Ectodermal cell (in vitro differentiated cells): ENCODE measurements around the gene NPC1L1.

Source experiments
- H3K27ac ChIP-seq: 2 replicates; pipeline ENCODE4 v1.7.0; 2013; ENCODE audit warnings: mild to moderate bottlenecking, low read depth, low read length; ENCODE audit not compliant: insufficient read depth, poor library complexity, severe bottlenecking
- H3K27me3 ChIP-seq: 2 replicates; pipeline ENCODE4 v1.7.0; 2013; ENCODE audit warnings: mild to moderate bottlenecking, low read length; ENCODE audit not compliant: insufficient read depth, control insufficient read depth, poor library complexity, severe bottlenecking
- H3K36me3 ChIP-seq: one replicate; pipeline ENCODE4 v1.7.0; 2013; ENCODE audit warnings: low read length; ENCODE audit not compliant: control insufficient read depth, insufficient read depth
- H3K4me1 ChIP-seq: one replicate; pipeline ENCODE4 v1.7.0; 2013; ENCODE audit warnings: low read length; ENCODE audit not compliant: control insufficient read depth, insufficient read depth
- H3K4me3 ChIP-seq: 2 replicates; pipeline ENCODE4 v1.7.0; 2013; ENCODE audit warnings: low read depth, low read length, control low read depth; ENCODE audit not compliant: insufficient read depth
- H3K9me3 ChIP-seq: 2 replicates; pipeline ENCODE4 v1.7.0; 2013; ENCODE audit warnings: mild to moderate bottlenecking, low read length, moderate library complexity; ENCODE audit not compliant: control insufficient read depth
- WGBS, 2 experiments: methylation state at CpG; one replicate each; pipeline ENCODE4 v1.1.7; 2013; ENCODE audit warnings: missing lambda C conversion rate in 2 of 2; 5-methylcytosine and 5-hydroxymethylcytosine counted together

Gene NPC1L1

DNA sequence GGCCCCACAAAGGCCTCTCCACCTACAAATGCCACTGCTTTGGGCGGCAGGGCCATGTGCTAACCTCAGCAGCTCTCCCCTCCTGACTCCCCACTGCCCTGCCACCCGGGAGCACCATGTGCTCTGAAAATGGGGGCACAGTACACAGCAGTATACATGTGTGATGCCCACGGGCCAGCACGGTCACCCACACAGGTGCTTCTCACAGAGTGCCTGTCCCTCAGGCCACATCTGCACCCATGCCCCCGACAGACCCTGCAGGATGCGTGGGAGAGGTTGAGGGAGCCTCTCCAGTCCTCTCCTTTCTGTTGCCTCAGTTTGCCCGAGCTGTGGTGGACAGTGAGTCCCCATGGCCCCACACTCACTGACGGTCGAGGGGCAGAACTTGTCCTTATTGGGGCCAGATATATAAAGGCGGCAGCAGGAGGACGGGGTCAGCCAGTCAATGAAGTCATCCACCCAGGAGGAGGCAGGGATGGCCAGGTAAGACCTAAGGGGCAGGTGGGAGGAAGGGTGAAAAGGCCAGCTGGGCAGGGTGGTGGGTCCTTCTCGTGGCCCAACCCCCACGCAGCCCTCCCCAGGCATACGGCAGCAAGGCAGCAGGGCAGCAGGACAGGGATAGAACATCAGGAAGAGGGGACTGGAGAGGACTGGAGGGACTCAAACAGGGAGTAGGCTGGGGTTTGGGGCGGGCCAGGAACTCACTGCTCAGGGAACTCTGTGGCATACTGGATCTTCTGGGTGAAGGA, 19.6 kb downstream of the NPC1L1 start:
- no peak overlapping the region for H3K27ac ChIP-seq
- no peaks in the 10 kb centered on the region for H3K27me3 ChIP-seq
- no peaks in the 10 kb centered on the region for H3K36me3 ChIP-seq
- H3K9me3 ChIP-seq = no peaks in the 10 kb centered on the region
- H3K4me1 ChIP-seq = no peaks in the 10 kb centered on the region
- 91 to 92% methylated on average over 15 of the region's 15 CpGs for WGBS, 2 experiments
- H3K4me3 ChIP-seq = no peak overlapping the region

DNA sequence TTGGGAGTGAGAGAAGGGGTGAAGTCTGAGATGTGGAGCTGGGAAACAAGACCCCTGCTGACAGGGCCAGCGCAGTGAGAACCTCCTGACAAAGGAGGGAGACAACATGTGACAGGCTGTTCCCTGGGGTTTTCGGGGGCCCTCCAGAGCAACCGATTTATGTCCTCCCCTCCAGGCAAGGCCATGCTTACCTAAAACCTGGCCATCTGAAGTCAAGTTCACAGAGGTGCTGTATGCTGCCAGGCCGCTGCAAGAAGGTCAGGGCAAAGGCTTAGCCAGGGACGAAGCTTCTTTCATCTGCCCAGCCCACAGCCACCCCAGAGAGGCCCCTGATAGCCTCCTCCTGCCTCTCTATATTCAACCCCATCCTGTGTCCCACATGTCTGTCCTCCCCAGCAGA, 20.6 kb downstream of the NPC1L1 start:
- H3K27me3 ChIP-seq = no peaks in the 10 kb centered on the region
- WGBS, 2 experiments = 84 to 88% methylated on average over 5 of the region's 5 CpGs
- no peak overlapping the region for H3K27ac ChIP-seq
- H3K4me3 ChIP-seq = no peak overlapping the region
- H3K4me1 ChIP-seq = no peaks in the 10 kb centered on the region
- H3K9me3 ChIP-seq = no peaks in the 10 kb centered on the region
- no peaks in the 10 kb centered on the region for H3K36me3 ChIP-seq

DNA sequence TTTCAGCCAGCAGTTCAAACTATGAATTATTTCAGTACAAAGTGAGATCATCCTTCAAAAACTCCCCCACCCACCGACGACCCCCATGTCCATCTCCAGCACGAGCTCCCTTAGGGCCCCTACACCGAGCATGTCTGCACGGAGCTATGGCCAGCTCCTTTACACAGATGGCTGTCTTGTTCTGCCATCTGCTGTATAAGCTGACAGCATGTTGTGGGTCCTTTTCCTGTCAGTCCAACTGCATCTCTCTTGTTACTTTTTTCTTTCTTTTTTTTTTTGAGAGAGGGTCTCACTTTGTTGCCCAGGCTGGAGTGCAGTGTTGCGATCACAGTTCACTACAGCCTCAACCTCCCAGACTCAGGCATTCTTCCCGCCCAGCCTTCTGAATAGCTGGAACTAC, 21.6 kb downstream of the NPC1L1 start:
- Histone ChIP-seq H3K4me1 (no peaks in the 10 kb centered on the region), H3K36me3 (no peaks in the 10 kb centered on the region), H3K9me3 (no peaks in the 10 kb centered on the region), H3K4me3 (no peak overlapping the region), H3K27me3 (no peaks in the 10 kb centered on the region), H3K27ac (no peak overlapping the region)
- WGBS, 2 experiments = 86 to 91% methylated on average over 7 of the region's 7 CpGs

DNA sequence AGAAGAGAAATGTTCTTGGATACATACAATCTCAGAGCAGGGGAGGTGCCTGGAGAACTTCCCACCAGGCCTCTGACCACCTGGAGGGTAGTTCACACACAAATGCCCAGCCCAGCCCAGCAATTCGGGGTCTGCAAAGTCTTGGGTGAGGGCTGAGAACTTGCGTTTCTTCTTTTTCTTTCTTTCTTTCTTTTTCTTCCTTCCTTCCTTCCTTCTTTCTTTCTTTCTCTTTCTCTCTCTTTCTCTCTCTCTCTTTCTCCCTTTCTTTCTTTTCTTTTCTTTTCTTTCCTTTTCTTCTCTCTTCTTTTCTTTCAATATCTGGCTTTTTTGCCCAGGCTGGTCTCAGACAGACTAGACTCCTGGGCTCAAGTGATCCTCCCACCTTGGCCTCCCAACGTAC, 22.4 kb downstream of the NPC1L1 start:
- no peak overlapping the region for H3K27ac ChIP-seq
- no peaks in the 10 kb centered on the region for H3K27me3 ChIP-seq
- H3K36me3 ChIP-seq = no peaks in the 10 kb centered on the region
- no peaks in the 10 kb centered on the region for H3K4me1 ChIP-seq
- no peaks in the 10 kb centered on the region for H3K9me3 ChIP-seq
- 77 to 87% methylated on average over 3 of the region's 3 CpGs for WGBS, 2 experiments
- H3K4me3 ChIP-seq = no peak overlapping the region

DNA sequence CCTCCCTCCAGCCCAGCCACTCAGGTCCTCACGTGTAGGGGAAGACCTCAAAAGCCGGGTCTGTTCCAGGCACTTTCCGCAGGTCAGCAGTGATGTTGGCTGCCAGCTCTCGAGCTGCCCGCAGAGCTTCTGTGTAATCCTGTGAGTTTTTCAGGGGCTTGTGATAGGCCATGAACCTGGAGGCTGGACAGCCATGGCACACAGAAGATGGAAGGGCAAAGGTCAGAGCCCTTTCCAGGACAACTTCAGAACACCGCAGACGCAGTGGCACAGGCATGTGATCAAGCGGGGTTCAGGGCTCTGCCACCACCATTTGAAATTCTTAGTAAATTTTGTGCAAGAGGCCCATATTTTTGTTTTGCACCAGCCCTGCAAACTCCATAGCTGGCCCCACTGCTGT, 24.0 kb downstream of the NPC1L1 start:
- H3K9me3 ChIP-seq = no peaks in the 10 kb centered on the region
- no peaks in the 10 kb centered on the region for H3K27me3 ChIP-seq
- H3K4me3 ChIP-seq = no peak overlapping the region
- no peak overlapping the region for H3K27ac ChIP-seq
- WGBS, 2 experiments = 89 to 92% methylated on average over 8 of the region's 8 CpGs
- H3K36me3 ChIP-seq = no peaks in the 10 kb centered on the region
- H3K4me1 ChIP-seq = no peaks in the 10 kb centered on the region

DNA sequence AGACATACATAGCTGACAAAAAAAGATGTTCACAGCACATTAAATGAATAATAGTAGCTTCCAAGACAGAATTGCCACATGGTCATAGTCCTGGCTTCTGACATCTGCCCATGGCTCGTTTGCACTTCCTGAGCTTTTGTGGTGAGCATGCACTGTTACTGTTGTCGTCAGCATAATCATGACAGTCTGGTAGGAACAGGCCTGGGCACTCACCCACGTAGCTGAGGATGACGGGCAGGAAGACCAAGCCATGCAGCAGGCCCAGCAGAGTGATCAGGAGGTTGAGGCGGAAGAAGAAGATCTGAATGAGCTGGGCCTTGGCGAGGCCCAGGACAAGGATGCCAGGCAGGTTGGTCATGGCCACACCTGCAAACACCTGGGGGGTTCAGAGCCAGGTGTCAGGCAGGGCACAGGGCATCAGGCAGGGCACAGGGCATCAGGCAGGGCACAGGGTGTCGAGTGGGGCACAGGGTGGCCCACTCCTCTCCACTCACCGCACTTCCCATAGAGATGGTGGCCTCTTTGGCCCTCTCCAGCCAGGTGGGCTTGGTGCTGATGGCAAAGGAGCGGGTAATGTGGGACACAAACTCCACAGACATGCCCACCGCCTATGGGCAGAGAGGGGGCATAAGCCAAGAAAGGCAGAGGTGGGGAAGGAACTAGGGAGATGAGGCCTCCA, 25.4 kb downstream of the NPC1L1 start:
- Histone ChIP-seq H3K27me3 (no peaks in the 10 kb centered on the region), H3K4me1 (no peaks in the 10 kb centered on the region), H3K36me3 (no peaks in the 10 kb centered on the region), H3K27ac (no peak overlapping the region), H3K4me3 (no peak overlapping the region), H3K9me3 (no peaks in the 10 kb centered on the region)
- WGBS, 2 experiments = 89 to 90% methylated on average over 10 of the region's 10 CpGs

DNA sequence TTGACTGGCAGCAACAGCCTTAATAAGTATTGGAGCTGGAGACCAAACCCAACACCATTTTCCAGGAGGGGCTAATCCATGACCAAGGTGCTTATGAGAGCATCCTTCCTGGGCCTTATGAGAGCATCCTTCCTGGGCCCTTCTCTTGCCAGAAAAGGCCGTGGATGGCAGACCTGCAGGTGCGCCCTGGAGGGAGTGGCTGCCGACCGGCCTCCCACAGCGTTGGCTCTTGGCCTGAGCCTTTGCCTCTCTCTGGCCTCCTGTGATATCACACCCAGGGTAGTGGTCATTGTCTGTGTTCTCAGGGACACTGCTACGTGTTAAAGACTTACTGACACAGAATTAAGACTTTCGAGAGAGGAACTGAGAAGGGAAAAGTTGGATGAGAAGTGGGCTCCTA, 28.4 kb downstream of the NPC1L1 start:
- Histone ChIP-seq H3K9me3 (no peaks in the 10 kb centered on the region), H3K27ac (no peak overlapping the region), H3K4me1 (no peaks in the 10 kb centered on the region), H3K27me3 (no peaks in the 10 kb centered on the region), H3K4me3 (no peak overlapping the region), H3K36me3 (no peaks in the 10 kb centered on the region)
- WGBS, 2 experiments = 91 to 92% methylated on average over 7 of the region's 7 CpGs

DNA sequence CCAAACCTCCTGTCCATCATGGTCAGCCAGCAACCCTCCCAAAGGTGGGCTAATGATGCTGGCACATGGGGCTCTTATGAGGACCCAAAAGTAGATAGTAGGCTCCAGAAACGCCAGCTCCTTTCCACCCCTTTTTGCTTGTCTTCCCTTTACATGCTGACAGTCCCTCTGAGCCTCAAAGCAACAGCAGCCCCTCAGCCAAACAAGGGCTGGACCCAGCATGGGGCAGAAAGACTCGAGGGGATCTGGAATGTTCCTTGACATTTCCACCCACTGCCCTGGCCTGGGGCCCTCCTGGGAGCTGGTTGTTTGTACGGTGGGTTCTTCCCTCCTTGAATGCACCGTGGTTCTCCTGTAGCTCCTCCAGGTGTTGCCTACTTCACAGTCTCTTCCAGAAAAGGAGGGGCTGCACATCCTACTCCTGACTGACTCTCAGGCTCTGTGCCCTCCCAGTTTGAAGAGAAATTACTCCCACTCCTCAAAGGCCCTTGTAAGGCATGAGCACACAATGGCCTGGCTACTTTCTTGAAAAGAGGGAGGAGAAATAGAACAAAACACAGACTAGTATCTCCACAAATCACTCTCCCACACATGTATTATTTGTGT, 29.2 kb downstream of the NPC1L1 start:
- H3K27me3 ChIP-seq = no peaks in the 10 kb centered on the region
- H3K9me3 ChIP-seq = no peaks in the 10 kb centered on the region
- WGBS, 2 experiments = 61 to 66% methylated on average over 4 of the region's 4 CpGs

DNA sequence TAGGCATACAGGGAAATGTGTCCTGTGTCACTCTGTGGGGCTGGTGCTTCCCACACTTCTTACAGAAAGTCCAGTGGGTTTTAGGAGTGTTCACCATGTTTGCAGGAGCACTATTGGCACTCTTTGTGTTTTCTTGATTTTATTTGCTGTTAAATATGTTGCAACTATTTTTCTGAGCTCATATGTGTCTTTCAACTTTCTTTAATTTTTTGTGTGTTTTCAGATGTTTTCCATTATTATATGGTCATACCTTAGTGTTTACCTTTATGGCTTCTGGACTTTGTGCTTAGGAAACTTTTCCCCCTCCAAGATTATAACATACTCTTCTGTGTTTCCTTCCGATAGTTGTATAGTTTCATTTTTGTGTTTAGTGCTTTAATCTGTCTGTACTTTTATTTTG, 29.9 kb downstream of the NPC1L1 start:
- no peak overlapping the region for H3K27ac ChIP-seq
- WGBS, 2 experiments = no CpG with 5 or more reads among the region's 1 CpG
- H3K27me3 ChIP-seq = no peaks in the 10 kb centered on the region
- H3K4me1 ChIP-seq = no peaks in the 10 kb centered on the region
- no peaks in the 10 kb centered on the region for H3K36me3 ChIP-seq
- no peaks in the 10 kb centered on the region for H3K9me3 ChIP-seq
- H3K4me3 ChIP-seq = no peak overlapping the region

More for the DNA sequence above, 29.2 kb downstream of the NPC1L1 start:
- Histone ChIP-seq H3K36me3 (no peaks in the 10 kb centered on the region), H3K4me1 (no peaks in the 10 kb centered on the region), H3K27ac (no peak overlapping the region), H3K4me3 (no peak overlapping the region)

DNA sequence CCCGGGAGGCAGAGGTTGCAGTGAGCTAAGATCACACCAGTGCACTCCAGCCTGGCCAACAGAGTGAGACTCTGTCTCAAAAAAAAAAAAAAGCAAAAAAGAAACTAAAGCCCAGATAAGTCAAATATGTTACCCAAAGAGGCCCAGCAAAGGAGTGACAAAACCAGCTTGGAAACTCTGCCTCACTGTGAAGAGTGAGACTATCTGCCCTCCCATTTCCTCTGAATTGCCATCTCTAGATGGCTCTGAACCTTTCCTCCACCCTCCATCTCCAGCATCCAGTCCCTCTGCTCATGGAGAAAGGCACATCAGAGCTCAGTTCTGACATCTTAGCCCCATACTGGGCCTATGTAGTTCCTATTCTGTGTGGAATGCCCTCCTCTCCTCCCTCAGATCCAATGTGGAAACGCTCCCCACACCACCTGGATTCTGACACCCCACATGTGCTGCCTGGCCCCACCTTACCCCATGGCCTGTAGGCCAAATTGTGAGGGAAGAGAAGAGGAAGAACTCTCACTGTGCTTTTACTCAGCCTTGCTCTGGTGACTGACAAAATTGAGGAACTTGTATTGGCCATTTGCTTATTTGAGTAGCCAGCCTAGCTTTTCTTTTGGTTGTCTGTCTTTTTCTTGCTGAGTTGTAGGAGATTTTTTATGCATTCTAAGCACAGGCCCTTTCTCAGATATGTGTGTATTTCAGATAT, 32.7 kb downstream of the NPC1L1 start:
- no peaks in the 10 kb centered on the region for H3K9me3 ChIP-seq
- no peaks in the 10 kb centered on the region for H3K36me3 ChIP-seq
- peaks cover 3% of the 10 kb centered on the region for H3K27me3 ChIP-seq
- WGBS, 2 experiments = 58 to 74% methylated on average over 2 of the region's 2 CpGs
- no peaks in the 10 kb centered on the region for H3K4me1 ChIP-seq
- no peak overlapping the region for H3K4me3 ChIP-seq
- no peak overlapping the region for H3K27ac ChIP-seq
